HG03342 (cell line): ENCODE data around the gene RPS6KC1.
A peak's percentile ranks its signal among the peaks of the same experiment; 100 is the strongest.
"Not testable (repeated sequence)": the region's sequence is repeated elsewhere in the genome, so short reads cannot be mapped to it uniquely, and the experiment has no call there.

Experiments used
- ATAC-seq: cut with Tn5 transposase; IDR thresholded peaks from one replicate; pipeline ENCODE4 v1.9.1; 2021; ENCODE audit warnings: mild to moderate bottlenecking, moderate library complexity; ENCODE audit not compliant: unreplicated experiment

RPS6KC1 gene

DNA sequence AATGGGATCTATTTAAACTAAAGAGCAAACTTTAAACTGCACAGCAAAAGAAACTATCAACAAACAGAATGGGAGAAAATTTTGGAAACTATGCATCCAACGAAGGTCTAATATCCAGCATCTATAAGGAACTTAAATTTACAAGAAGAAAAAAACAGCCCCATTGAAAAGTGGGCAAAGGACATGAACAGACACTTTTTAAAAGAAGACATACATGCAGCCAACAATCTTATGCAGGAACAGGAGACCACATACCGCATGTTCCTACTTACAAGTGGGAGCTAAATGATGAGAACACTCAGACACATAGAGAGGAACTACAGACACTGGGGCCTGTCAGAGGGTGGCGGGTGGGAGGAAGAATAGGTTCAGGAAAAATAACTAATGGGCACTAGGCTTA, 149.6 kb downstream of the RPS6KC1 start:
- no peak for ATAC-seq

GRCh38 chr1:213201380-213202155, 150.5 kb downstream of the RPS6KC1 start:
- no peak for ATAC-seq

DNA sequence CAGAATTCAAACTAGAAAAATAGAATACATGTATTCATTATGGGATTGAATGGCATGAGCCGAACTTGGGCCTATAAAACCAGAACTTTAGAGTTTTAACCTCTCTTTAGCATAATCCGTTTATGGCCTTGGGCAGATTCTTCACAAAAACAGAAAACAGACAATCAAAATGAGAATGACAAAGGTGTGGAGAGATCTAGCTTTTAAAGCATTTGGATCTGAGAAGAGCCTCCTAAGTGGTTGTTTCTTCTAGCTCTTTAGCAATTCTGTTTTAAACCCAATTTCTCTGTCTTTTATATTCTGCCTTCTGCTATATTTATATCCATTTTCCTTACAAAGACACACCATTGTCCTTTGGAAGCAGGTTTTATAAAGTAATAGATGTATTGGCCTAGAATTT, 160.2 kb downstream of the RPS6KC1 start:
- no peak for ATAC-seq

DNA sequence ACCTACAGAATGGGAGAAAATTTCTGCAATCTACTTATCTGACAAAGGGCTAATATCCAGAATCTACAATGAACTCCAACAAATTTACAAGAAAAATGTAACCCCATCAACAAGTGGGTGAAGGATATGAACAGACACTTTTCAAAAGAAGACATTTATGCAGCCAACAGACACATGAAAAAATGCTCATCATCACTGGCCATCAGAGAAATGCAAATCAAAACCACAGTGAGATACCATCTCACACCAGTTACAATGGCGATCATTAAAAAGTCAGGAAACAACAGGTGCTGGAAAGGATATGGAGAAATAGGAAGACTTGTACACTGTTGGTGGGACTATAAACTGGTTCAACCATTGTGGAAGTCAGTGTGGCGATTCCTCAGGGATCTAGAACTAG, 168.0 kb downstream of the RPS6KC1 start:
- ATAC-seq = not testable (repeated sequence)

- no peak for ATAC-seq
Observed at GRCh38 chr1:213221209-213221608, 170.2 kb downstream of the RPS6KC1 start.

DNA sequence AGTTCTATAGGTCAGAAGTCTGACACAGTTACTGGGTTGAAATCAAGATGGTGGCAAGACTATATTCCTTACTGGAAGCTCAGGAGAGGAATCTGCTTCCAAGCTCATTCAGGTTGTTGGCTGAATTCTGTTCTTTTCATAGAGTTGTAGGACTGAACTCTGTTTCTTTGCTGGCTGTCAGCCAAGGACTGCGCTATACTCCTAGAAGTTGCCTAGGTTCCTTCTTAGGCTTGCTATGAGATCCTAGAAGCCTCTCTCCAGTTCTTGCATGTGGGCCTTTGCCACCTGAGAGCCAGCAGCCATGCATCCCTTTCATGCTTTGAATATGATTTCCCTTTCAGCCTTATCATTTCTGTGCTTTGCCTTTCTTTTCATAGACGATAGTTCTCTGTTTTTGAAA, 176.4 kb downstream of the RPS6KC1 start:
- ATAC-seq = no peak

DNA sequence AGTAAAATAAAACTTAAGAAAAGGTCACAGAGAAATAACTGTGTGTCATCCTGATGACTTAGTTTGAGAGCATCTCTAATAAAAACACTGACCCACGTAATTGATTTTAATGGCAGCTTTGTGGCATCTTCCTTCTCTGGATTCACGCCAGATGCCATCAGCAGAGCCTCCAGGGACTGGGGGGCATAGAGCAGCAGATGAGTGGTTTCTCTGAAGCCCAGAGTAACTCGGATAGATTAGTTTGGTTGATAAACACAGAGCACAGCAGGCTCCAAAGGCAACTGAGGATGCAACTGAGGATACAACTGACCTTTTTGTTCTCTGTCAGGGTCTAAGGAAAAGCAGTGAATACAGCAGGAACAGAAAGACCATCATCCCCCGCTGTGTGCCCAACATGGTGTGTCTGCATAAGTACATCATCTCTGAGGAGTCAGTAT, 180.8 kb downstream of the RPS6KC1 start:
- no peak for ATAC-seq

GRCh38 chr1:213242883-213243282, 191.8 kb downstream of the RPS6KC1 start:
- no peak for ATAC-seq

DNA sequence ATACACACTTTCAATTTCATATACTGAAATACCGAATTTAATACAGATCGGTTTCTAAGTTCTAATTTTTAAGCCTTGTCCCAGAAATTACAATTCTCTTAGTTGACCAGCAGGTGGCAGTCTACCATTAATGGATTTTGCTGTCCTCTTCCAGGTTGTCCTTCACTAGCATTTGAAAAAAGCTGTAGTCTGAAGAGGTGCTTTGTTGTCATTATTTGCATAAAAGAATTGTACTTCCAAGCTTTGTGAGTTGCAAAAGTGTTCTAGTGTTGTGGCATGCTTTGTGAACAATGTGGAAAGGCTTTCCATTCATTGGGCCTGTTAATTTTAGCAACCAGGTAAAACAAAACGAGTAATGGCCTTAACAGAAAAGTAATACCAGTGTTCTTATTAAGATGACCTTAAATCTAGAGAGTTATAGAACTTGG, 193.6 kb downstream of the RPS6KC1 start:
- ATAC-seq = peak; percentile 72

GRCh38 chr1:213245260-213245910, 194.3 kb downstream of the RPS6KC1 start:
- no peak for ATAC-seq

DNA sequence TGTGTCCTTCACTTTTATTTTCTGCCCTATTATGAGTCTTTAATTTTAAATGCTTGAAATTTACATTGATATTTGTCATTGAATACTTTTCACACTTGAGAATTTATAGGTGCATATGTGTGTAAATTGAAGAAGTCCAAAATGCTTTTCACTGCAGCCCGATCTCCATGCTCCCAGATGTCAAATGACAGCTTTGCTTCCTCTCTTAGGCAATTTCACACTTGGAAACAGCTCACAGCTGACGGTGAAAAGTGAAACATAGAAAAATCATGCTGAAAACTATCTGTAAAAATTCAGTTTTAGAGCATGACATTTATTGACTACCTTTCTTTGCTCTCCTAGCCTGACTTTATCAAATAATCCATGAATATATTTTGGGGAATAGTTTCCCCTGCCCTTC, 196.0 kb downstream of the RPS6KC1 start:
- ATAC-seq = no peak

DNA sequence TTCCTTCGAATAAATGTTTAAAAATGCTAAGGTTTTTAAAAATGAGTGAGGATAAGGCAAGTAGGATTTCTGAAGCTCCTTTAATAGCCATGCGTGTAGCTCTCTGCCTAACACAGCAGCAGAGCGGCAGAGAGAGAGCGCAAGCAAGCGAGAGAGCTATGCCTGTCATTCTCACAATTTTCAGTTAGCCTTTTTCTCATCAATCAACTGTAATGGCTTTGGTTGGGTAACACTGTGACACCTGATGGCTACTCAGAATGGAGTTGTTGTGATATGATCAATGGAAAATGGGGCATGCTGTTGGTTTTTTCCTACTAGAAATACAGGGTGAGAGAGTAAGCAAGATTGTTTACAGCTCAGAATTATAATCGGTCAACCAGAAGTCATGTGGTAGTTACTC, 198.4 kb downstream of the RPS6KC1 start:
- no peak for ATAC-seq

GRCh38 chr1:213250041-213250440, 199.0 kb downstream of the RPS6KC1 start:
- ATAC-seq = no peak

GRCh38 chr1:213250446-213250845, 199.4 kb downstream of the RPS6KC1 start:
- ATAC-seq = no peak

DNA sequence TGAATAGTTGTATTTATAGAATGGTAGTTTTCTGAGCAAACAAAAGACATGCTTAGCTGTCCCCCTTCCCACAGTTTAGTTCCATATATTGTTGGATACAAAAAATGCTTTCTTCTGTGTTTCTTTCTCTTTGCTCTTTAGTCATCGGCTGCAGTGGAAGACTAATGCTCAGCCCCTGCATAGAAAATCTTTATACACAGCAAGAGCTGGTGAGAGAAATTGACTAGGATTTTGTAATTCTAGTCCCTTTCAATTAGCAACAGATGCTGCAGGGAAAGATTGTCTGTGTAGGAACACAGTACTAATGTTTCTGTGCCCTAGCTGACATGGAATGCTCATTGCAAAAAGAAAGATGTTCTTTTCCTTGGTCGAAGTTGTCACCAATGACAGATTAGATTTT, 200.9 kb downstream of the RPS6KC1 start:
- ATAC-seq = no peak

DNA sequence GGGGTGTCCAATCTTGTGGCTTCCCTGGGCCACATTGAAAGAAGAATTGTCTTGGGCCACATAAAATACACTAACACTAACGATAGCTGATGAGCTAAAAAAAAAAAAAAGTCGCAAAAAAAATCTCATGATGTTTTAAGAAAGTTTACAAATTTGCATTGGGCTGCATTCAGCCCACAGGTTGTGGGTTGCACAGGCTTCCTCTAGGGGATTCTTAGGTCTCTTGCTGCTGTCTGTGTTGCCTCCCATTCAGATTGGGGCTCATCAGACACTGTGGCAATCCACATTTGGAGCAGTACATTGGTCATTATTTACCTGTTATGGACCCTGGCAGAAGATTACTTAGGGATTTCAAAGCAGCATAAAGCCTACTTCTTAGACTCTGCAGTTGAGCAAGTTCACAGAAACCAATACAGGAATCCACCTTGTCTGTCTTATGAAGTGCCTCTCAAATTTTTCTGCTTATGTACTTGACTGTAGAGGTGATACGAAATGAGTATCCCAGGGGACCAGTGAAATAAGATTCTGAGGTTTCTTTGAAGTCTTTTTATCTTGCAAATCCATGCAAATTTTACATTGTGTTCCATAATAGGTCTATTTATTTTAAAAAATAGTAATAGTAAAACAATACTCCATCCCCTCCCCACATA, 205.5 kb downstream of the RPS6KC1 start:
- ATAC-seq = peak; percentile 85

- no peak for ATAC-seq
Observed at GRCh38 chr1:213260311-213261075, 209.5 kb downstream of the RPS6KC1 start.

DNA sequence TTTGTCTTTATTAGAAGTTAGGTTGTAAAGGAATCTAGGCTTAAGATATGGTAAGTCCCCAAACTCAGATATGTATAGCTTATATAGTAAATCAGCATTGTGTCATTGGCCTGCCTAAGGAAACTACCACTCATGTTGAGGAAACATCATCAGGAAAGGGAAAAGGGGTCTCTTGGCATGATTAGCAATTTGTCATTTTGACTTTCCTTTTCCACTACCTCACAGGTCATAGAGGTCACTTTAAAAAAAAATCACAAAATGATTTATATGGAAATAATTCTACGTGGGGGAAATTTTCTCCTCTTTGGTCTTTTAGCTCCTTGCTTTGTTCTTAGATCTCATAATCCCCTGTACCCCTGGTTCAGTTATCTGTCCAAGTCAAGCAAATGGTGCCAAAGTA, 213.5 kb downstream of the RPS6KC1 start:
- ATAC-seq = no peak

GRCh38 chr1:213266983-213267772, 216.1 kb downstream of the RPS6KC1 start:
- no peak for ATAC-seq

- no peak for ATAC-seq
Observed at GRCh38 chr1:213268221-213268620, 217.2 kb downstream of the RPS6KC1 start.
